ENCODE results near the gene KIAA0513. TPM values are rescaled to one million over a fixed set of nuclear protein-coding genes. Genes with fewer than 3 reads are reported as not detected.

KIAA0513 gene
- total RNA-seq, 1 experiment from 2014 or later, result 8.7 TPM

- no peak overlapping the region for H3K4me3 ChIP-seq (ENCODE audit: low read depth in 2 of 2, low read length in 2 of 2)
- H3K4me1 ChIP-seq (ENCODE audit: control insufficient read depth, insufficient read depth, low read length), result no peaks in the 10 kb centered on the region
- H3K9me3 ChIP-seq (ENCODE audit: control insufficient read depth, insufficient read depth, low read depth, low read length), result no peaks in the 10 kb centered on the region
- intact Hi-C loops (cut with micrococcal nuclease; ENCODE audit: unreplicated experiment), result no loop called here
- ChIA-PET POLR2A (no interaction called here), CTCF (no interaction called here)
- BruUV-seq (replicated peaks), result no TSS peak
- no peak overlapping the region for H3K27ac ChIP-seq (ENCODE audit: low read length)
- ATAC-seq (no peak), DNase-seq (ENCODE audit: low read depth, low spot score) (no peak)
- no peak for TF ChIP-seq REST (IDR thresholded peaks at IDR 0.05; ENCODE audit: insufficient read depth in 1 of 2, low read depth in 2 of 2, low read length in 1 of 2)
- TF ChIP-seq TCF7L2 (IDR thresholded peaks at IDR 0.05; ENCODE audit: low read depth, low read length), result no peak
- TF ChIP-seq POLR2AphosphoS5 (IDR thresholded peaks at IDR 0.05; ENCODE audit: low read depth, low read length), result no peak
- in situ Hi-C loops (cut with HindIII; ENCODE audit: low pct_unique_long_range_greater_than_20kb, low sequenced_read_pairs), result no loop called here
- H3K36me3 ChIP-seq (ENCODE audit: control insufficient read depth, insufficient read depth, low read length), result no peaks in the 10 kb centered on the region
- no peaks in the 10 kb centered on the region for H3K27me3 ChIP-seq (ENCODE audit: control insufficient read depth, insufficient read depth, low read length)
Observed at GRCh38 chr16:85045077-85045476, 17.5 kb downstream of the KIAA0513 start.

- no peaks in the 10 kb centered on the region for H3K4me1 ChIP-seq (ENCODE audit: control insufficient read depth, insufficient read depth, low read length)
- TF ChIP-seq CTCF (IDR thresholded peaks at IDR 0.05) (no peak), POLR2AphosphoS5 (IDR thresholded peaks at IDR 0.05; ENCODE audit: low read depth, low read length) (no peak), SIN3A (IDR thresholded peaks at IDR 0.05; ENCODE audit: borderline replicate concordance, insufficient read depth, low read depth, low read length) (no peak), REST (IDR thresholded peaks at IDR 0.05; ENCODE audit: insufficient read depth in 1 of 2, low read depth in 2 of 2, low read length in 1 of 2) (no peak)
- intact Hi-C loops (cut with micrococcal nuclease; ENCODE audit: unreplicated experiment) (no loop called here), in situ Hi-C loops (cut with HindIII; ENCODE audit: low pct_unique_long_range_greater_than_20kb, low sequenced_read_pairs) (no loop called here)
- H3K9me3 ChIP-seq (ENCODE audit: control insufficient read depth, insufficient read depth, low read depth, low read length), result no peaks in the 10 kb centered on the region
- H3K27me3 ChIP-seq (ENCODE audit: control insufficient read depth, insufficient read depth, low read length), result no peaks in the 10 kb centered on the region
- ATAC-seq (no peak), DNase-seq (ENCODE audit: low read depth, low spot score) (no peak)
- no peaks in the 10 kb centered on the region for H3K36me3 ChIP-seq (ENCODE audit: control insufficient read depth, insufficient read depth, low read length)
- ChIA-PET CTCF (no interaction called here), POLR2A (no interaction called here)
- no peak overlapping the region for H3K27ac ChIP-seq (ENCODE audit: low read length)
- H3K4me3 ChIP-seq (ENCODE audit: low read depth in 2 of 2, low read length in 2 of 2), result no peak overlapping the region
- BruUV-seq (replicated peaks), result no TSS peak
Observed at GRCh38 chr16:85045641-85046471, 18.3 kb downstream of the KIAA0513 start.
